T47D (cell line): ENCODE data around the gene RRAS2.
"Not testable (repeated sequence)": the region's sequence is repeated elsewhere in the genome, so short reads cannot be mapped to it uniquely, and the experiment has no call there.

Experiments used
- DNase-seq, 2 experiments: peaks; one replicate each; pipeline versions ENCODE4 v3.0.0 to v3.0.0-alpha.2; 2011 to 2012; ENCODE audit warnings: low read depth in 1 of 2, low spot score in 1 of 2
- JUND ChIP-seq: IDR thresholded peaks from 2 replicates; pipeline ENCODE4 v1.6.1; 2012; ENCODE audit warnings: low read depth
- in situ Hi-C: cut with HindIII; loops from 2 replicates; pipeline ENCODE4 v1.10.0; 2016; ENCODE audit warnings: low sequenced_read_pairs, low pct_unique_long_range_greater_than_20kb

Gene RRAS2

DNA sequence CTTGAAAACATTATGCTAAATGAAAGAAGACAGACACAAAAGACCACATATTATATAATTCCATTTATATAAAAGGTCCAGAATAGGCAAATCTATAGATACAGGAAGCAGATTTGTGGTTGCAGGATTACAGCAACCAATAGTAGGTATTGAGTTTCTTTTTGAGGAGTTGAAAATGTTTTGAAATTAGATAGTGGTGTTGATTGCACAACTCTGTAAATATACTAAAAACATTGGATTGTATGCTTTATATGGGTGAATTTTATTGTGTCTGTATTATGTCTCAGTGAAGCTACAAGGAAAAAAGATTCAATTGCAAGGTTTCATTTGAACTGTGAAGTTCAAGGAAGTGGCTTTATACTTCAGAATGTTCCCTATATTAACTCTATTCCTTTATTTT, 3.0 kb upstream of the RRAS2 start:
- DNase-seq, result no peak
- TF ChIP-seq JUND, result no peak
- in situ Hi-C loops, result no loop called here

- no peak for TF ChIP-seq JUND
- in situ Hi-C loops, result no loop called here
- DNase-seq, result no peak
Measured at GRCh38 chr11:14360976-14361375, 2.0 kb upstream of the RRAS2 start.

- no peak for TF ChIP-seq JUND
- in situ Hi-C loops, result no loop called here
- no peak for DNase-seq
Measured at GRCh38 chr11:14359501-14360031, 583 bp upstream of the RRAS2 start.

GRCh38 chr11:14357881-14358728, 878 bp downstream of the RRAS2 start:
- peak; percentile 35 to 82 for DNase-seq
- in situ Hi-C loops, result no loop called here
- no peak for TF ChIP-seq JUND

- in situ Hi-C loops, result no loop called here
- DNase-seq, result no peak
- TF ChIP-seq JUND, result no peak
Measured at GRCh38 chr11:14356342-14356741, 2.6 kb downstream of the RRAS2 start.

GRCh38 chr11:14354604-14355003, 4.4 kb downstream of the RRAS2 start:
- DNase-seq, in situ Hi-C loops: not testable (repeated sequence)

- DNase-seq, result no peak
- TF ChIP-seq JUND, result no peak
- in situ Hi-C loops, result no loop called here
Measured at GRCh38 chr11:14350716-14351238, 8.2 kb downstream of the RRAS2 start.

- in situ Hi-C loops, result no loop called here
- no peak for DNase-seq
- no peak for TF ChIP-seq JUND
Measured at GRCh38 chr11:14350215-14350614, 8.8 kb downstream of the RRAS2 start.

- TF ChIP-seq JUND, result no peak
- in situ Hi-C loops, result no loop called here
- DNase-seq, result no peak
Measured at GRCh38 chr11:14347991-14348390, 11.0 kb downstream of the RRAS2 start.

DNA sequence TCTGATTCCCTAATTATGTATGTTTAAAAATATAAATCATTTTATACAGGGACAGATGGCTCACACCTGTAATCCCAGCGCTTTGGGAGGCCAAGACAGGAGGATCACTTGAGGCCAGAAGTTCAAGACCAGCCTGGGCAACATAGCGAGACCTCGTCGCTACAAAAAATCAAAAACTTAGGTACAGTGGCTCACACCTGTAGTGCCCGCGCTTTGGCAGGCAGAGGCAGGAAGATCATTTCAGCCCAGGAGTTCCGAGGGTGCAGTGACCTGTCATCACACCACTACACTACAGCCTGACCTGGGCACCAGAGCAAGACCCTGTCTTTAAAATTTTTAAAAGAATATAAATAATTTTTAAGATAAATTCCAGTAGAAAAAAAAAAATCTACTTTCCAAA, 11.5 kb downstream of the RRAS2 start:
- no peak for TF ChIP-seq JUND
- in situ Hi-C loops, result no loop called here
- no peak for DNase-seq

GRCh38 chr11:14346303-14346955, 12.6 kb downstream of the RRAS2 start:
- in situ Hi-C loops, result no loop called here
- no peak for DNase-seq
- TF ChIP-seq JUND, result no peak

- TF ChIP-seq JUND, result no peak
- DNase-seq, result no peak
- in situ Hi-C loops, result no loop called here
Measured at GRCh38 chr11:14345668-14346067, 13.3 kb downstream of the RRAS2 start.

DNA sequence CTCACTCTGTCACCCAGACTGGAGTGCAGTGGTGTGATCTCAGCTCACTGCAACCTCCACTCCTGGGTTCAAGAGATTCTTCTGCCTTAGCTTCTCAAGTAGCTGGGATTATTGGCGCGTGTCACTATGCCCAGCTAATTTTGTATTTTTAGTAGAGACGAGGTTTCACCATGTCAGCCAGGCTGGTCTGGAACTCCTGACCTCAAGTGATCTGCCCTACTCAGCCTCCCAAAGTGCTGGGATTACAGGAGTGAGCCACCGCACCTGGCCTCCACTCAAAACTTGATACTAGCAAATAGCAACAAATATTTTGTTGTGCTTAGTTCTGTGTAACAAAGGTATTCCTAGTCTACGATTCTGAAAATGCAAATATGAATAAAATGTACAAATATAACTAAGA, 14.0 kb downstream of the RRAS2 start:
- DNase-seq, in situ Hi-C loops: not testable (repeated sequence)
